NCI-H82 treated with DMSO at 0.1 percent for 48 hours (cell line): ENCODE data around the gene H2AZ2.
"Not testable (repeated sequence)": the region's sequence is repeated elsewhere in the genome, so short reads cannot be mapped to it uniquely, and the experiment has no call there.

Source experiments
- DNase-seq: peaks from one replicate; lab custom pipeline; 2025; ENCODE audit not compliant: unreplicated experiment; lab: John Stamatoyannopoulos, UW

H2AZ2 gene

GRCh38 chr7:44871918-44872317, 24.0 kb upstream of the H2AZ2 start:
- DNase-seq: not testable (repeated sequence)

GRCh38 chr7:44870780-44871179, 22.9 kb upstream of the H2AZ2 start:
- DNase-seq: not testable (repeated sequence)

GRCh38 chr7:44870336-44870735, 22.4 kb upstream of the H2AZ2 start:
- not testable (repeated sequence) for DNase-seq

GRCh38 chr7:44867073-44867995, 19.4 kb upstream of the H2AZ2 start:
- DNase-seq: no peak

- DNase-seq: not testable (repeated sequence)
These were observed 14.1 kb upstream of the H2AZ2 start for GRCh38 chr7:44861949-44862348.

- no peak for DNase-seq
These were observed 10.3 kb upstream of the H2AZ2 start for GRCh38 chr7:44858161-44858560.

GRCh38 chr7:44854644-44855364, 6.9 kb upstream of the H2AZ2 start:
- no peak for DNase-seq

GRCh38 chr7:44853391-44853790, 5.5 kb upstream of the H2AZ2 start:
- DNase-seq: no peak

GRCh38 chr7:44852590-44852989, 4.7 kb upstream of the H2AZ2 start:
- no peak for DNase-seq

- DNase-seq: no peak
These were observed 2.1 kb upstream of the H2AZ2 start for GRCh38 chr7:44849885-44850544.

- DNase-seq: no peak
These were observed 1.5 kb upstream of the H2AZ2 start for GRCh38 chr7:44849259-44849884.

GRCh38 chr7:44847509-44847919, 373 bp downstream of the H2AZ2 start:
- DNase-seq: peak; percentile 66

GRCh38 chr7:44846816-44847508, 925 bp downstream of the H2AZ2 start:
- no peak for DNase-seq

- not testable (repeated sequence) for DNase-seq
These were observed 1.5 kb downstream of the H2AZ2 start for GRCh38 chr7:44846390-44846789.

- DNase-seq: no peak
These were observed 2.4 kb downstream of the H2AZ2 start for GRCh38 chr7:44845451-44845850.

GRCh38 chr7:44843440-44843839, 4.4 kb downstream of the H2AZ2 start:
- DNase-seq: not testable (repeated sequence)

- DNase-seq: peak; percentile 28
These were observed 5.2 kb downstream of the H2AZ2 start for GRCh38 chr7:44842675-44843074.

GRCh38 chr7:44838751-44839150, 9.1 kb downstream of the H2AZ2 start:
- DNase-seq: no peak

- no peak for DNase-seq
These were observed 20.3 kb downstream of the H2AZ2 start for GRCh38 chr7:44827567-44827966.

- DNase-seq: no peak
These were observed 22.9 kb downstream of the H2AZ2 start for GRCh38 chr7:44824894-44825526.
